ENCODE results near the gene CHRDL2. TPM values are rescaled to one million over a fixed set of nuclear protein-coding genes. Genes with fewer than 3 reads are reported as not detected.

The CHRDL2 gene
- total RNA-seq, 6 experiments from 2014 or later, result 2.9 to 41.4 (median 23.9) TPM

DNA sequence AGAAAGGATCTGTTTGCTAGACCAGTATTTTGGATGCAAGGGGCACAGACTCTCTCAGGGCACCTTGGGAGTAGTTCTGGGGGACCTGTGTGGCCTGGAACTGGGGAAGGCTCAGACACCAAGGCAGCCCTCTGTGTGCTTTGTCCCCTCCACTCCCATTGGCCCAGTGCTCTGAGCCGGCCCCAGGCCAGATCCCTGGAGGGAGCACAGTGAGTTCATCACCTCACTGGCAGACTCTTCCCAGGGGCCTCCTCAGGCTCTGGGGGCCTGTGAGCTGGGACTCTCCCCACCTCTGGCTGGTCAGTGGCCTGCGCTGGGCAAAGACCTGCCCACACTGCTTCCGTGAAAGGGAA is 51.7 kb downstream of the CHRDL2 start:
- WGBS (ENCODE audit: insufficient coverage, low coverage, low lambda C conversion rate, missing lambda C conversion rate), result 100% methylated on average over 1 of the region's 3 CpGs
- ATAC-seq (no peak), DNase-seq (peak in 1 of 3 donors; percentile 29)
- no peaks in the 10 kb centered on the region for H3K9me3 ChIP-seq
- no peaks in the 10 kb centered on the region for H3K36me3 ChIP-seq
- peaks cover 0 to 12% (median 3%) of the 10 kb centered on the region in 4 donors for H3K4me1 ChIP-seq
- no peak for TF ChIP-seq POLR2A (IDR thresholded peaks at IDR 0.05)
- TF ChIP-seq, protein P1, sequence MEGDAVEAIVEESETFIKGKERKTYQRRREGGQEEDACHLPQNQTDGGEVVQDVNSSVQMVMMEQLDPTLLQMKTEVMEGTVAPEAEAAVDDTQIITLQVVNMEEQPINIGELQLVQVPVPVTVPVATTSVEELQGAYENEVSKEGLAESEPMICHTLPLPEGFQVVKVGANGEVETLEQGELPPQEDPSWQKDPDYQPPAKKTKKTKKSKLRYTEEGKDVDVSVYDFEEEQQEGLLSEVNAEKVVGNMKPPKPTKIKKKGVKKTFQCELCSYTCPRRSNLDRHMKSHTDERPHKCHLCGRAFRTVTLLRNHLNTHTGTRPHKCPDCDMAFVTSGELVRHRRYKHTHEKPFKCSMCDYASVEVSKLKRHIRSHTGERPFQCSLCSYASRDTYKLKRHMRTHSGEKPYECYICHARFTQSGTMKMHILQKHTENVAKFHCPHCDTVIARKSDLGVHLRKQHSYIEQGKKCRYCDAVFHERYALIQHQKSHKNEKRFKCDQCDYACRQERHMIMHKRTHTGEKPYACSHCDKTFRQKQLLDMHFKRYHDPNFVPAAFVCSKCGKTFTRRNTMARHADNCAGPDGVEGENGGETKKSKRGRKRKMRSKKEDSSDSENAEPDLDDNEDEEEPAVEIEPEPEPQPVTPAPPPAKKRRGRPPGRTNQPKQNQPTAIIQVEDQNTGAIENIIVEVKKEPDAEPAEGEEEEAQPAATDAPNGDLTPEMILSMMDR (IDR thresholded peaks at IDR 0.05), result no peak
- intact Hi-C loops (cut with DNase I), result no loop called here
- no peak overlapping the region for H3K27ac ChIP-seq
- no peak overlapping the region for H3K4me3 ChIP-seq
- no peaks in the 10 kb centered on the region for H3K27me3 ChIP-seq

DNA sequence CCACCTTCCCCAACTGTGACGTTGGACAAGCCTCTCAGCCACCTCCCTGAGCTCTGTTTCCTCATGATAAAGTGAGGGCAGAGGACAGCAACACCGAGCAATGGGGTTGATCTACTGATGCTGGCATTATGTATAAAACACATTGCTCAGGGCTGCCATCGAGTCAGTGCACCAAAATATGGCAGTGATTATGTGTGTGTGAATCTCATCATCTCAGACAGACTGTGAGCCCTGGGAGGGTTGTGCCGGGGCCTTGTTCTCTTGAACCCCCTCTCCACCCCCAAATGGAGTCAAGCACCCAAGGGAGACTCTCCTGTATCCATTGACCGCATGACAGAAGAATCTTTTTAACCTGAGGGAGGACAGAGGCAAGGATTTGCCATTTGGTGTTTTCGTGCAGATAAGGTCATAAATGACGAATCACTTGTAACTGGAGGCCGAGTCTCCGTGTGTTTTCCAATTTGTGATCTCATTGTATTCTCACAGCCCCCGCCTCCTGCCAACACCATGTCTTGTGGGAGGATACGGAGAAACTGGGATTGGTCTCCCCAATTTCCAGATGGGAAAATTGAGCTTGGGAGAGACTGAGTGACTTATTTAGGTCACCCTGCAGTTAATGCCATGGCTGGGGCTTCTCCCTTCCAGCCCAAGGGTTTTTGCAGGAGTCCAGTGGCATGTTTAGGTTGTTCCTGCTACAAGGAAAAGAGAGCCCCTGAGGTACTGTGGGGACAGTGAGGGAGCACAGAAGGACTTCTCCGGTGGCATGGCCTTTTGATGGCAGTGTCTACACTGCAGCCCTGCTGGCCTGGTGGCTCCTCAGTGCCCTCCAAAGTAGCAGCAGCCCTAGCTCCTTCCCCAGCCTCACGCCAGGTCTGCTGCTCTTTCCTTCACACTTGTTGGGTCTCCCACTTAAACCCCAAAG is 52.4 kb downstream of the CHRDL2 start:
- TF ChIP-seq, protein P1 (IDR thresholded peaks at IDR 0.05), result no peak
- TF ChIP-seq POLR2A (IDR thresholded peaks at IDR 0.05), result no peak
- WGBS (ENCODE audit: insufficient coverage, low coverage, low lambda C conversion rate, missing lambda C conversion rate), result 77% methylated on average over 8 of the region's 13 CpGs
- peak in 1 of 3 donors; percentile 26 for DNase-seq
- Histone ChIP-seq H3K27ac (no peak overlapping the region), H3K4me3 (no peak overlapping the region), H3K9me3 (no peaks in the 10 kb centered on the region), H3K4me1 (peaks cover 0 to 12% (median 3%) of the 10 kb centered on the region in 4 donors), H3K27me3 (no peaks in the 10 kb centered on the region), H3K36me3 (no peaks in the 10 kb centered on the region)
- intact Hi-C loops (cut with DNase I), result no loop called here
- ATAC-seq, result no peak

DNA sequence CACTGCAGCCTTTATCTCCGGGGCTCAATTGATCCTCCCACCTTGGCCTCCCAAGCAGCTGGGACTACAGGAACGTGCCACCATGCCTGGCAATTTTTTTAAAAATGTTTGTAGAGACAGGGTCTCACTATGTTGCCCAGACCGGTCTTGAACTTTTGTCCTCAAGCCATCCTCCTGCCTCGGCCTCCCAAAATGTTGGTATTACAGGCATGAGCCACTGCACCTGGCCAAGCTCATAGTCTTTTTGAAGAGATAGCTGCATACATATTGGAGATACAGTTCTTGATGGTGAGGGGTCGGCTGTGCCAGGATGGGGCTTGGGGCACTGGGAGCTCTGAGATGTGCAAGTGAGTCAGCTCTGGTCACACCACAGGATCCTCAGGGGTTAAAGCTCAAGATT is 53.2 kb downstream of the CHRDL2 start:
- DNase-seq (peak in 1 of 3 donors; percentile 26), ATAC-seq (no peak)
- WGBS (ENCODE audit: insufficient coverage, low coverage, low lambda C conversion rate, missing lambda C conversion rate), result 88% methylated on average over 4 of the region's 5 CpGs
- Histone ChIP-seq H3K4me3 (no peak overlapping the region), H3K27me3 (no peaks in the 10 kb centered on the region), H3K4me1 (peaks cover 0 to 12% (median 5%) of the 10 kb centered on the region in 4 donors), H3K36me3 (no peaks in the 10 kb centered on the region), H3K27ac (no peak overlapping the region), H3K9me3 (no peaks in the 10 kb centered on the region)
- intact Hi-C loops (cut with DNase I), result no loop called here
- TF ChIP-seq, protein P1 (IDR thresholded peaks at IDR 0.05), result no peak
- TF ChIP-seq POLR2A (IDR thresholded peaks at IDR 0.05), result no peak

DNA sequence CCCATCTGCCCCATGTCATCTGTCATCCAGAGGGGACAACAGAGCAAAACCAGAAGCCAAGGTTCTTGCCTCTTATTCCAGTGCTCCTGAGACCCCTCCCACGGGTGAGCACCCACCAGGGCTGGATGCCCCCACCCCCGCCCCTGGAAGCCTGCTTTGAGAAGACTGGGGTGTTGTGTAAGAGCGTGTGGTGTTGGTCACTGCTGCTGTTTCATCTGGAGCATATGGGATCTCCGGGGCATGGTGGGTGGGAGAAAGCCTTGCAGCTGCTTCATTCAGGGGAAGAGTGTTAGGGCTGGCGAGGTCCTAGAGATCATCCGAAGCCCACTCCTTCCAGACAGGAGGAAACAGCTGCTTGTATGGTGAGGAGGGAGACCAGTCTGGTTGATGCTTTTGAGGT is 54.1 kb downstream of the CHRDL2 start:
- no peak for ATAC-seq
- intact Hi-C loops (cut with DNase I), result no loop called here
- Histone ChIP-seq H3K4me1 (peaks cover 0 to 15% (median 10%) of the 10 kb centered on the region in 4 donors), H3K4me3 (no peak overlapping the region), H3K36me3 (no peaks in the 10 kb centered on the region), H3K27ac (no peak overlapping the region), H3K9me3 (no peaks in the 10 kb centered on the region), H3K27me3 (no peaks in the 10 kb centered on the region)
- peak in 1 of 3 donors; percentile 10 for DNase-seq
- 46% methylated on average over 4 of the region's 6 CpGs for WGBS (ENCODE audit: insufficient coverage, low coverage, low lambda C conversion rate, missing lambda C conversion rate)
- no peak for TF ChIP-seq POLR2A (IDR thresholded peaks at IDR 0.05)
- TF ChIP-seq, protein P1 (IDR thresholded peaks at IDR 0.05), result no peak
